HG02970 (cell line): ENCODE data around the gene APOL2.
"Not testable (repeated sequence)": the region's sequence is repeated elsewhere in the genome, so short reads cannot be mapped to it uniquely, and the experiment has no call there.

ENCODE experiments used
- ATAC-seq: cut with Tn5 transposase; IDR thresholded peaks from one replicate; pipeline ENCODE4 v1.9.1; 2021; ENCODE audit warnings: mild to moderate bottlenecking, moderate library complexity, moderate number of reproducible peaks; ENCODE audit not compliant: unreplicated experiment, low FRiP score

Gene APOL2

DNA sequence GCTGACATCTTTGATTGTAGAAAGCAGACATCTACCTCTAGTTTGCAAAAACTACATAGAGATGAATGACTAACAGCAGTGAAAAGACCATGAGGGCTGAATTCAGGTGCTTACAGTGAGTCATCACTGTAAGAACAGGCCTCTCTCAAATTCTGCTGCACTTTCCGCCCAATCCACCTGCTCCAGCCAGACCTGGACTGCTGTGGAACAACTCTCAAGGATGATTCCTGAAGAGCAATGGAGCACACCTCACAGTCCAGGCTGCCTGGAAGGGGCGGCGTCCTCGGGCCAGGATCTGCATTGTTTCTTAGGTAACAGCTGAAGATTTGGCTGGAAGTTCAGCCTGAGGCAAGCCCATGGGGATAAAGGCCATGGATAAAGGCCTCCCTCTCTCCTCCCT lies 15.1 kb downstream of the APOL2 start:
- ATAC-seq = no peak

- no peak for ATAC-seq
Observed at GRCh38 chr22:36223504-36223903, 15.8 kb downstream of the APOL2 start.

GRCh38 chr22:36222887-36223450 lies 16.4 kb downstream of the APOL2 start:
- no peak for ATAC-seq

DNA sequence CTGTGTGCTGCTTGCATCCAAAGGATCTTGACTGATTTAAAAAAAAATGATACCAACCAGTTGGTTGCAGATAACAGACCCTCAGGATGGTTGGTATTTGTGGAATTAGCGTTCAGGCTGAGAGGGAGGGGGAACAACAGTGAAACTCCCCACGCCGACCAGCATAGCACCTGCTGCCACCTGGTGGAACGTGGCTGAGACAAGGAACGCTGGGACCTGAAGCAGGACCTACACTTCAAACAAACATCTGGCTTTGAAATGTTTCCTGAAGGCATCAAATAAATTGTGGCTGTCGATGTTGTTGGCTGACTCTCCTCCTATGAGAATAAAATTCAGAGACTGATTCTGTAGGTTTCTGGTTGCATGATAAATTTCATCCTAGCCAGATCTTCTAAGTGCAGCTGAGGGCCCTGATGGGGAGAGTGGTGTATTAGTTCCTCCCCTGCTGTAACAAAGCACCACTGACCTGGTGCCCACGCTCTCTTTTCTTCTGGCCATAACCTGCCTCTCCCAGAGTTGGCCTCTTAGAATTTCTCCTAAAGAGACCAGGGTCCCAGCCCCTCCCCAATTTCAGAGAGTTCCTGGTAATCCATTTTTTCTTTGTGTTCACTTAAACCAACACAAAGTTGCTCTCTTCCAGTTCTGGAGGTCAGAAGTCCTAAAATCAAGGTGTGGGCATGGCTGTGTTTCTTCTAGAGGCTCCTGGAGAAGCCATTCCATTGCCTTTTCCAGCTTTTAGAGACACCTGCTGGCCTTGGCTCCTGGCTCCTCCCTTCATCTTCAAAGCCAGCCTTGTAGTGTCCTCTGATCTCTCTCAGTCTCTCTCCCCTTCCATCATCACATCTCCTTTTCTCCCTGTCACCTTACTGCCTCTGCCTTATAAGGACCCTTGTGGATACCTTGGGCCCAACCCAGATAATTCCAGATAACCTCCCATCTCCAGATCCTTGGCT lies 17.3 kb downstream of the APOL2 start:
- no peak for ATAC-seq

- no peak for ATAC-seq
Observed at GRCh38 chr22:36220451-36220921, 18.8 kb downstream of the APOL2 start.

DNA sequence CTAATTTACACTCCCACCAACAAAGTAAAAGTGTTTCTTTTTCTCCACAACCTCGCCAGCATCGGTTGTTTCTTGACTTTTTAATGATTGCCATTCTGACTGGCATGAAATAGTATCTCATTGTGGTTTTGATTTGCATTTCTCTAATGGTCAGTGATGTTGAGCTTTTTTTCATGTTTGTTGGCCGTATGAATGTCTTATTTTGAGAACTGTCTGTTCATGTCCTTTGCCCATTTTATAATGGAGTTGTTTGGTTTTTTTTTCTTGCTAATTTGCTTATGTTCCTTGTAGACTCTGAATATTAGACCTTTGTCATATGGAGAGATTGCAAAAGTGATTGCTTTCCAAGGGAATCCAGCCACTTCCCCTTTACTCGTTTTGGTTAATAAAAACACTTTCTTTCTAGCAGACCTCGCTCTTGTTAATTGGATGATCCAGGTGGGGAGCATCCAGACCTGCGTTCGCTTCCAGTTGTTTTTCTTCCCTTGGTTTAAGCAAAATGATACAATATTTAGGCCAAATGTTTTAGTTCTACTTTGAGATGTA lies 20.6 kb downstream of the APOL2 start:
- no peak for ATAC-seq

DNA sequence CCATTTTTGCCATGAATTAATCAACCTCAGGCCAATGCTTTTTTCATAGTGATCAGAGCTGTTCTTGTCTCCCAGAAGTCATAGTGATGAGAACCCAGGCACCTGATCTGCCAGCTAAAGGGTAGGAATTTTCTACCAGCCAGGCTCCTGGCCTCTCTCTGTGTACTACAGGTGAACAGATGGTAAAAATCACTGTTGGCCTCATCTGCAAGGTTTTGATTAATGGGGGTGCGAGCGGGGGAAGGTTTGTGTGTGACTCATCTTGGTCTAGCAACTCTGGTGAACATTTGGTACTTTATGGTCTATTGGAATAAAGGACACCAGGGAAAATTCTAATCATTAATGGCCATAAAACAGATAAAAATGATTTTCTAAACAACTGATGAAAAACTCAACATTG lies 23.3 kb downstream of the APOL2 start:
- no peak for ATAC-seq

GRCh38 chr22:36213586-36213985 lies 25.7 kb downstream of the APOL2 start:
- ATAC-seq = no peak

GRCh38 chr22:36212901-36213300 lies 26.4 kb downstream of the APOL2 start:
- ATAC-seq = no peak

DNA sequence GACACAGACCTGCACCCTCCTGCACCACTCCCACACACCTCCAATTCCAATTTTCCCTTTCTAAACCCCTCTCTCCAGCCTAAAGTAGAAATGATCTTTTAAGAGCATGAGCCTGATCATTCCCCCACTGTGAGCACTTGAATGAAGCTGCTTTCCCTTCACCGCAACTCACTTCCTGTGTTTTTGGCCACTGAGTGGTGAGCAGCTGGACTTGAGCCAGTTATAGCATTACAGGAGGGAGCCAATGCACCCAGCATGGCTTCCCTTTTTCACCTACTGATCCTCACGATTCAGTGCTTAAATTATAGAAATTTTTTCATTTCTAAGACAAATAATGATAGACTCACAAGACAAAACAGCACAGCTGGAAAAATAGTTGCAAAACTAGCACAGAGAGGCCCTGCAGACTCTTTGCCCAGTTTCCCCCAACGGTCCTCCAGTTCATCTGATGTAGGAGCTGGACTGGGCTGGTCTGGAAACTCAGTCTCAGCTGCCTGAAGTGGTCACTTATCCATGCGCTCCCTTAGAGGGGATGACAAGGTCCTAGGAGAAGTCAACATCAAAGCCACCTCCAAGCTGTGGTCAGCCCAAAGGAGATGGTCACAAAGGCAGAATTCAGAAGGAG lies 28.0 kb downstream of the APOL2 start:
- ATAC-seq = no peak

DNA sequence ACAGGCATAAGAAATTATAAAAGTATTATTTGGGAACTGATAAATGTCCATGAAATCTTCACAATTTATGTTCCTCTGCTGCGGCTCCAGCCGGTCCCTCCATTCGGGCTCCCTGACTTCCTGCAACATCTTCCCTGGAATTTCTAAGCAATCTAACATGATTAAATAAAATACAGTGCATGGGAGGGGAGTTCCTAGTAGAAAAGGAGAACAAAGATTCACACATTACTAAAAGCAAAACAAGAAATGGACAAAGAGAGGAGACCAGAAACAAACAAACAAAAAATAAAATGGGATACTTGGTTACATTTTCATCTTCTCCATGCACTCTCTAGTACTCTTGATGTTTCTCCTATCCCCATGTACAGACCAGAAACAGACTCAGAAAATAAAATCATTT lies 29.1 kb downstream of the APOL2 start:
- ATAC-seq = no peak

GRCh38 chr22:36209488-36209908 lies 29.8 kb downstream of the APOL2 start:
- not testable (repeated sequence) for ATAC-seq

- ATAC-seq = no peak
Observed at GRCh38 chr22:36208914-36209313, 30.4 kb downstream of the APOL2 start.

DNA sequence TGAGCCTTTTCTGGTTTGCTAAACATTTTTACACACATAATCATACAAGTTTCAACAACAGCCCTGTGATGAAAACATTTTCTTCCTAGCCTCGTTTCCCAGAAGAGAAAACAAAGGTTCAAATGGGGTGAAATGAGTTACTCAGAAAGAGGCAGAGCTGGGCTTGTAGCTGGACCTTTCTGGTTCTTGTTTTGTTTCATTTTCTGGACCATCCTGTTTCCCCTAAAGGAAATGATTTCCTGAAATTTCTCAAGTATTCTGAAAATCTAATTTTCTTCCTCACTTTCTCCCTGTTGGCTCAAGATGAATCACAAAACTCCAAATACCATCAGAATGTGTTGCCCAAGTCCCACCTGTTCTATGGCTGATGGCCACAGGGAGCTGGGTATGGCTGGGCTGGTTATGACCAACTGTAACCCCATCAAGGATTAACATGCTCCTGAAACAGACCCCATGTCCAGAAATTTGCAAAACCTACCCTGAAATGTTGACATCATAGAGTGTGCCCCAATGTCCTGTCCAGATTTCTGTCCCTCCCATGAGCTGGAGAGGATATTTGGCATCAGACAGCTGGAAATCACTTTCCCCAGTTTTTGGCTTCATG lies 31.1 kb downstream of the APOL2 start:
- ATAC-seq = no peak

DNA sequence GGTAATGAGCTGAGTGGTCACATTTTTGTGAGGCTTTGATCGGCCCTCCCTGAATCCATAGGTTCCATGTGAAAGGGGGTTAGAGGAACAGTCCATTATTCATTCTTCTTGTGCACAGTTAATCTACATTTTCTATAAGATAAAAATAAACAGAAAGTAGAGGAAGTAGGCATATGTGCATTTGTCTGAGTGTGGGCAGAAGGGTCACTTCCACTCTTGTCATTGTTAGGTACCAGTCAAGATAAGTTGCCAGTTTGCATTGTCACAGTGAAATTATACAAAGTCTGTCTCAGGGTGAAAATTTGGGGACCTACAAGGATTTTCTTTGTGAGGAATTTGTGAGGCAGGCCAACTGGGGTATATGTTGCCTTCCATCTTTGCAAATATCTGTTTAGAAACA lies 33.1 kb downstream of the APOL2 start:
- ATAC-seq = no peak

- not testable (repeated sequence) for ATAC-seq
Observed at GRCh38 chr22:36205573-36205972, 33.8 kb downstream of the APOL2 start.

- ATAC-seq = no peak
Observed at GRCh38 chr22:36204632-36205015, 34.7 kb downstream of the APOL2 start.

DNA sequence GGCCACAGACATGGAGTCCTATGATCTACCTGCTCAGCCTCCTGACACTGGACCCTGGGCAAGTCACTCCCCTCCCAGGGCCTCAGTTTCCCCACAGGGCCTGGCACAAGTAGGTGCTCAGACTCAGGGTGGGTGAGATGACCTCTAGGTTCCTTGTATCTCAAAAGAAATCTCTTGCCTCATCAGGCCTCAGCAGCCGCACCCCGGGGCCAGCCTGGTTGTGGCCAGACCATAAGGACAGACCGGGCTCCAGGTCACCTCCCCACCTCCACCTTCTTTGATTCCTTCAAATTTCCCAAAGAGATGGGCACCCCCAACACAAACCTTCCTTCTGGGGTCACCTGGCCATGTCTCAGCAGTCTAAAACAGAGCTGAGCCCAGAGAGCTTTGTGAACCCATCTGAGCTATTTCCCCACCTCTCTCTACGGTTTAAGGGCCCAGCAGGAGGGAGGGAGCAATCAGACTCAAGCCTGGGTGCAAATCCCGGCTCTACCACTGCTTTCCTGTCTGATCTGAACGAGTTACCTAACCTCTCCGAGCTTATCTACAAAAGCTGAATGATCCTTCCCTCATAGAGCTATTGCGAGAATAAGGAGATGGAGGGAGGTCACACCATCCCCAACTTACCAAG lies 35.2 kb downstream of the APOL2 start:
- ATAC-seq = no peak

DNA sequence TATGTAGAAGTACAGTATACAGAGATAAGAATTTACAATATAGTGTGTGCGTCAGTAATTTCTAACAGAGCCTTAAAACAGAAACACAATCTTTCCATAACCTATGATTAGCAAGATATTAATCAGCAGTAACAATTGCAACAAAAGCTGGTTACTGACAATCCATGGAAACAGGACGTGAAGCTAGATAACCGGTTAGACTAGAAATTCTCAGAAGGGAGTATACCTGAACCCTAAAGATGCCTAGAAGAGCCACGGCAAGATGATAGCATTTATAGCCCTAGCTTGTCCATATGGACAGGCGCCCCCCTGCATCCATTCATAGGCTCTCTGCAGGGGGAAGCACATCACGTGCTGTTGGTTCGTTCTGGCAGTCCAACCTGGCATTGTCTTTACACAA lies 35.9 kb downstream of the APOL2 start:
- not testable (repeated sequence) for ATAC-seq

DNA sequence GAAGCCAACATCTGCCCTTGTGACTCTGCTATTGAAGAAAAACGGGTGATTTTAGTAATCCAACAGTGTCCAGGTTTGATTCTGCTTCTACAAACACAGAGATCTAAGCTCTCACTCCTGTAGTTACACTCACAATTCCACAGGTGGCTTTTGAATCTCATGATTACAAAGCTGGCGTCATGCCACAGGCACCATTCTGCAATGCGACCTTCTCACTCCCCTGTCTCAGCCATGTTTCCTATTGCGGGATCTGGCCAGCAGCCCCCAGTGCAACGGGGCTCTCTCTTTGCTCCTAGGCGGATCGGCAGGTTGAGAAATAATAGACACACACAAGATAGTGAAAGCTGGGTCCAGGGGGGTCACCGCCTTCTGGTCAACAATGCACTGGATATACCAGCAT lies 36.4 kb downstream of the APOL2 start:
- not testable (repeated sequence) for ATAC-seq
